ENCODE data around the gene PLCH2. TPM values are rescaled to one million over a fixed set of nuclear protein-coding genes. Genes with fewer than 3 reads are reported as not detected.

The PLCH2 gene
- total RNA-seq, 2 donors from 2014 or later, result 2.0 to 3.8 TPM

- intact Hi-C loops (cut with DNase I), result no loop called here
- H3K36me3 ChIP-seq, result no peaks in the 10 kb centered on the region
- H3K9ac ChIP-seq (ENCODE audit: low read depth in 2 of 2, low read length in 2 of 2), result no peak overlapping the region
- no peak overlapping the region for H3K4me3 ChIP-seq
- no peak overlapping the region for H3K27ac ChIP-seq
- DNase-seq, result no peak
- H3K4me1 ChIP-seq, result peaks cover 3% of the 10 kb centered on the region
- no peaks in the 10 kb centered on the region for H3K27me3 ChIP-seq
- no peaks in the 10 kb centered on the region for H3K9me3 ChIP-seq
- TF ChIP-seq, protein P1, sequence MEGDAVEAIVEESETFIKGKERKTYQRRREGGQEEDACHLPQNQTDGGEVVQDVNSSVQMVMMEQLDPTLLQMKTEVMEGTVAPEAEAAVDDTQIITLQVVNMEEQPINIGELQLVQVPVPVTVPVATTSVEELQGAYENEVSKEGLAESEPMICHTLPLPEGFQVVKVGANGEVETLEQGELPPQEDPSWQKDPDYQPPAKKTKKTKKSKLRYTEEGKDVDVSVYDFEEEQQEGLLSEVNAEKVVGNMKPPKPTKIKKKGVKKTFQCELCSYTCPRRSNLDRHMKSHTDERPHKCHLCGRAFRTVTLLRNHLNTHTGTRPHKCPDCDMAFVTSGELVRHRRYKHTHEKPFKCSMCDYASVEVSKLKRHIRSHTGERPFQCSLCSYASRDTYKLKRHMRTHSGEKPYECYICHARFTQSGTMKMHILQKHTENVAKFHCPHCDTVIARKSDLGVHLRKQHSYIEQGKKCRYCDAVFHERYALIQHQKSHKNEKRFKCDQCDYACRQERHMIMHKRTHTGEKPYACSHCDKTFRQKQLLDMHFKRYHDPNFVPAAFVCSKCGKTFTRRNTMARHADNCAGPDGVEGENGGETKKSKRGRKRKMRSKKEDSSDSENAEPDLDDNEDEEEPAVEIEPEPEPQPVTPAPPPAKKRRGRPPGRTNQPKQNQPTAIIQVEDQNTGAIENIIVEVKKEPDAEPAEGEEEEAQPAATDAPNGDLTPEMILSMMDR (IDR thresholded peaks at IDR 0.05), result no peak
Observed at GRCh38 chr1:2483026-2483425, 6.9 kb downstream of the PLCH2 start.

GRCh38 chr1:2483970-2484369, 7.9 kb downstream of the PLCH2 start:
- no peak overlapping the region for H3K27ac ChIP-seq
- DNase-seq, result no peak
- H3K4me1 ChIP-seq, result no peaks in the 10 kb centered on the region
- H3K4me3 ChIP-seq, result no peak overlapping the region
- no peaks in the 10 kb centered on the region for H3K36me3 ChIP-seq
- intact Hi-C loops (cut with DNase I), result no loop called here
- no peak overlapping the region for H3K9ac ChIP-seq (ENCODE audit: low read depth in 2 of 2, low read length in 2 of 2)
- no peaks in the 10 kb centered on the region for H3K9me3 ChIP-seq
- TF ChIP-seq, protein P1 (IDR thresholded peaks at IDR 0.05), result no peak
- H3K27me3 ChIP-seq, result no peaks in the 10 kb centered on the region

GRCh38 chr1:2486041-2486440, 10.0 kb downstream of the PLCH2 start:
- intact Hi-C loops (cut with DNase I), result no loop called here
- H3K9ac ChIP-seq (ENCODE audit: low read depth in 2 of 2, low read length in 2 of 2), result no peak overlapping the region
- TF ChIP-seq, protein P1 (IDR thresholded peaks at IDR 0.05), result no peak
- no peak overlapping the region for H3K4me3 ChIP-seq
- no peaks in the 10 kb centered on the region for H3K9me3 ChIP-seq
- no peaks in the 10 kb centered on the region for H3K27me3 ChIP-seq
- H3K4me1 ChIP-seq, result no peaks in the 10 kb centered on the region
- no peak for DNase-seq
- no peak overlapping the region for H3K27ac ChIP-seq
- no peaks in the 10 kb centered on the region for H3K36me3 ChIP-seq

DNA sequence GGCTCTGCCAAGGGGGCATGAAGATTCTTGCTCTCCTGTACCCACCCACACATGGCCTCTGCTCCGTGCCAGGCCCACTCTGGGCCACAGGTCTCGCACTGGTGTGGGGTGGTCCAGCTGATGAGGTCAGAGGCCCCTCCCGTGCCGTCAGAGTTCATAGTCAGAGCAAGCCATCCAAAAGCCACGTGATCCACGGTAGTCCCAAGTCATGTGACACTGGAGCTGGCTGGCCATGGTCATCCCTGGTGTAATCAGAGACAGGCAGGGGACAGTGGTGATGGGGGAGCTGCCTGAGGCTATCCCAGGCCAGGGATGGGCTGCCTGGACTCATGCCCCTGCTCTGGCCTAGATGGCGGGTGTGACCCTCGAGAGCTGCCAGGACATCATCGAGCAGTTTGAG, 10.5 kb downstream of the PLCH2 start:
- TF ChIP-seq, protein P1 (IDR thresholded peaks at IDR 0.05), result no peak
- no peak overlapping the region for H3K4me3 ChIP-seq
- no peaks in the 10 kb centered on the region for H3K36me3 ChIP-seq
- DNase-seq, result no peak
- no peak overlapping the region for H3K9ac ChIP-seq (ENCODE audit: low read depth in 2 of 2, low read length in 2 of 2)
- no peak overlapping the region for H3K27ac ChIP-seq
- intact Hi-C loops (cut with DNase I), result no loop called here
- no peaks in the 10 kb centered on the region for H3K27me3 ChIP-seq
- H3K9me3 ChIP-seq, result no peaks in the 10 kb centered on the region
- no peaks in the 10 kb centered on the region for H3K4me1 ChIP-seq

GRCh38 chr1:2488688-2489087, 12.6 kb downstream of the PLCH2 start:
- H3K4me1 ChIP-seq, result no peaks in the 10 kb centered on the region
- TF ChIP-seq, protein P1 (IDR thresholded peaks at IDR 0.05), result no peak
- DNase-seq, result no peak
- intact Hi-C loops (cut with DNase I), result no loop called here
- H3K27ac ChIP-seq, result no peak overlapping the region
- H3K4me3 ChIP-seq, result no peak overlapping the region
- no peaks in the 10 kb centered on the region for H3K27me3 ChIP-seq
- H3K9me3 ChIP-seq, result no peaks in the 10 kb centered on the region
- H3K36me3 ChIP-seq, result no peaks in the 10 kb centered on the region
- H3K9ac ChIP-seq (ENCODE audit: low read depth in 2 of 2, low read length in 2 of 2), result no peak overlapping the region

- H3K4me1 ChIP-seq, result no peaks in the 10 kb centered on the region
- H3K27ac ChIP-seq, result no peak overlapping the region
- H3K27me3 ChIP-seq, result no peaks in the 10 kb centered on the region
- no peaks in the 10 kb centered on the region for H3K9me3 ChIP-seq
- no peak for DNase-seq
- H3K36me3 ChIP-seq, result no peaks in the 10 kb centered on the region
- TF ChIP-seq, protein P1 (IDR thresholded peaks at IDR 0.05), result no peak
- H3K4me3 ChIP-seq, result no peak overlapping the region
- intact Hi-C loops (cut with DNase I), result no loop called here
- H3K9ac ChIP-seq (ENCODE audit: low read depth in 2 of 2, low read length in 2 of 2), result no peak overlapping the region
Observed at GRCh38 chr1:2489615-2490014, 13.5 kb downstream of the PLCH2 start.
